ENCODE data around the gene SPATC1L. TPM values are rescaled to one million over a fixed set of nuclear protein-coding genes. Genes with fewer than 3 reads are reported as not detected.

SPATC1L gene
- polyA plus RNA-seq, 1 donor = 8.7 TPM

- no peak for DNase-seq (ENCODE audit: low read depth)
Observed at GRCh38 chr21:46121286-46122221, 62.7 kb downstream of the SPATC1L start.

- DNase-seq (ENCODE audit: low read depth) = no peak
Observed at GRCh38 chr21:46120301-46121285, 63.7 kb downstream of the SPATC1L start.

- no peak for DNase-seq (ENCODE audit: low read depth)
Observed at GRCh38 chr21:46119637-46120271, 64.5 kb downstream of the SPATC1L start.

- no peak for DNase-seq (ENCODE audit: low read depth)
Observed at GRCh38 chr21:46119144-46119636, 65.1 kb downstream of the SPATC1L start.

GRCh38 chr21:46118316-46119143 is 65.7 kb downstream of the SPATC1L start:
- DNase-seq (ENCODE audit: low read depth) = no peak

- no peak for DNase-seq (ENCODE audit: low read depth)
Observed at GRCh38 chr21:46117586-46118315, 66.5 kb downstream of the SPATC1L start.

GRCh38 chr21:46116776-46117585 is 67.3 kb downstream of the SPATC1L start:
- DNase-seq (ENCODE audit: low read depth) = no peak

- no peak for DNase-seq (ENCODE audit: low read depth)
Observed at GRCh38 chr21:46116189-46116775, 68.0 kb downstream of the SPATC1L start.

GRCh38 chr21:46115441-46116188 is 68.6 kb downstream of the SPATC1L start:
- no peak for DNase-seq (ENCODE audit: low read depth)

- DNase-seq (ENCODE audit: low read depth) = no peak
Observed at GRCh38 chr21:46114963-46115362, 69.3 kb downstream of the SPATC1L start.

GRCh38 chr21:46113497-46114176 is 70.6 kb downstream of the SPATC1L start:
- no peak for DNase-seq (ENCODE audit: low read depth)

GRCh38 chr21:46112725-46113215 is 71.5 kb downstream of the SPATC1L start:
- no peak for DNase-seq (ENCODE audit: low read depth)

GRCh38 chr21:46111857-46112724 is 72.2 kb downstream of the SPATC1L start:
- no peak for DNase-seq (ENCODE audit: low read depth)

- no peak for DNase-seq (ENCODE audit: low read depth)
Observed at GRCh38 chr21:46111193-46111571, 73.1 kb downstream of the SPATC1L start.
